ENCODE results near the gene ATOX1.

GRCh38 chr5:151781201-151781600, 22.8 kb upstream of the ATOX1 start:
- TF ChIP-seq CTCF (IDR thresholded peaks at IDR 0.05) (no peak), POLR2A (IDR thresholded peaks at IDR 0.05) (no peak)

All from thyroid gland (tissue), 4 donors.